ENCODE results near the gene GNGT1.
"Not testable (repeated sequence)": the region's sequence is repeated elsewhere in the genome, so short reads cannot be mapped to it uniquely, and the experiment has no call there.

Gene GNGT1

DNA sequence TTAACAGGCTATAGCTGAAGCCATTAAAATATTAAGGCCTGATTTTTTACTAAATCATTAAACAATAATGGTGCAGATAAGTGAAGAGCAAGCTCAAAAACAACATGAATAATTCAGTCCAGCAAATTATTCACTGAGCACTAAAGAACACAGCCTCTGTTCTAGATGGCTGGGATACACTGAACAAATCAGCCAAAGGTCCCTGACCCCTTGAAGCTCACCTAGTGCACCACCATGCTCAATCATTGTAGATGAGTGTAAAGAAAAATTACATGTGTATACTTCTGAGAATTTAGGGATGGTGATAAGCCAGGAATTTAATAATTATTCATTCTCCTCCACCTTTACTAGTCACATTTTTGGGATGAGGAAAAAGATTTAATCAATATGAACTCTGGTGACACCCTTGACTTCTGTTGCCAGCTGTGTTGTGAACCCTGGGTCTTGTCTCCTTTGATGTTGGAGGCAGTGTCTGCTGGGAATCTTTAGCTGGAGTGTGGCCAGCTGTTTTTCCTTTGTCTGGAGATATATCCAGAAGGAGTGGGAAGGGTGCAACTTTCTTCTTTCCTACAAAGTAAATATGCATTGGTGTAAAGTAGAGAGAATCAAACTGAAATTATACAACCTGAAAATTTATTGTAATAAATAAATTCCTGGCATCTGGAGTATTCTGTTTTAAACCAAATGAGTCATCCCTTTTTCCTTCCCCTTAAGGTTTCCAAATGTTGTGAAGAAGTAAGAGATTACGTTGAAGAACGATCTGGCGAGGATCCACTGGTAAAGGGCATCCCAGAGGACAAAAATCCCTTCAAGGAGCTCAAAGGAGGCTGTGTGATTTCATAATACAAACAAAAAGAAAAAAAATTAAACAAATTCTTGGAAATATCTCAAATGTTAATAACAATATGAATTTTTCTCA lies 4.0 kb downstream of the GNGT1 start:
- no peak for DNase-seq

DNA sequence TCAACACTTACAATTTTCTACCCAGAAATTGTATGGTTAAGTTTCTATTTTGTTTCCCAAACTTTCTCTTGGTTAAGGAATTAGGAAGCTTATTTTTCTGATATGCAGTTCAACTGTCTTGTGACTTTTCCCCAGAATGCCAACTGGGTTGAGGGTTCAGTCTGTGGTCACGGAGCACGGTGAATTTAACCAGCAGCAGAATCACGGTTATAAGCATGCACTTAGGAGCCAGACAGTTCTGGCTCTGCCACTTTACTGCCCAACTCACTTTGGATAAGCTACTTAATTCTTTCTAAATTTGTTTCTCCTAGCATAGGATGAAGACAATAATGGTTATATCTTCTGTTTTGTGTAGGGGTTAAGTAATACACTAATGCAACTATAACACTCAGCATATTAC lies 4.9 kb downstream of the GNGT1 start:
- DNase-seq, result not testable (repeated sequence)

DNA sequence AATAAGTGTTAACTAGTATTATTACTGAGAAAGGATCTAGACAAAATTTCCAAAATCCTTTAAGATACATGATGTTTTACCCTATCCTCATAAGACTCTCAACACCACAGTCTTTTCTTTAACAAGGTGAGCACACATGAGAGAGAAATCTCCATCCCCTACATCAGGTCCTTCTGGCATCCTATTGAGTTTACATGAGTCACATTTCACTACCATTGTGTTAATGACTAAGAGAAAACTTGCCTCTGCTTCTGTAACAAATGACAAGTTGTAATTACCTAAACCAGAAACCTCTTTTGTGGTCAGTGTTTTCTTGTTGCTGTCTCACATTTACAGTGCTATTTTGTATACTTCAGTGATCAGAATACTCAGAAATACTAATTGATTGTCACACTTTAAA lies 5.3 kb downstream of the GNGT1 start:
- DNase-seq, result not testable (repeated sequence)

DNA sequence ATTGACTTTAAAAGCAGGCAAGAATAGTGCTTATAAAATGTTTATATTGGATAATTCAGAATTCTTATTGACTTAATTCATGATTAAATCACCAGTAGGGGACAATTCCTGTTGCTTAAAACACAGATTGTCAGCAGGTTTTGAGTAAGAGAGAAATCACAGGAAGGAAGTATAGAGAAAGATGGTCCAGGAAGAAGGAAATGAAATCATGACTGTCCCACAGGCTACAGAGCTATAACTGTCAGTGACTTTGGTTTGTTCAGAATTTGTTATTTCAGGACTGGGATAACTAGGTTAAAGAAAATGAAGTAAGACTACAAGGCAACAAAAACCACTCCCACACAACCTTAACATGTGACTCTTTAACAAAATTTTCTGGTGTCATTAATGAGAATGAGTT lies 6.8 kb downstream of the GNGT1 start:
- DNase-seq, result no peak

DNA sequence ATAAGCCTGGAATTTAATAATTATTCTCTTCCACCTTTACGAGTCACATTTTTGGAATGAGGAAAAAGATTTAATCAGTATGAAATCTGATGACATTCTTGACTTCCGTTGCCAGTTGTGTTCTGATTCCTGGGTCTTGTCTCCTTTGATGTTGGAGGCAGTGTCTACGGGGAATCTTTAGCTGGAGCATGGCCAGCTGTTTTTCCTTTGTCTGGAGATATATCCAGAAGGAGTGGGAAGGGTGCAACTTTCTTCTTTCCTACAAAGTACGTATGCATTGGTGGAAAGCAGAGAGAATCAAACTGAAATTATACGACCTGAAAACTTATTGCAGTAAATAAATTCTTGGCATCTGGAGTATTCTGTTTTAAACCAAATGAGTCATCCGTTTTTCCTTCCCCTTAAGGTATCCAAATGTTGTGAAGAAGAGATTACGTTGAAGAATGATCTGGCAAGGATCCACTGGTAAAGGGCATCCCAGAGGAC lies 8.3 kb downstream of the GNGT1 start:
- DNase-seq, result no peak

DNA sequence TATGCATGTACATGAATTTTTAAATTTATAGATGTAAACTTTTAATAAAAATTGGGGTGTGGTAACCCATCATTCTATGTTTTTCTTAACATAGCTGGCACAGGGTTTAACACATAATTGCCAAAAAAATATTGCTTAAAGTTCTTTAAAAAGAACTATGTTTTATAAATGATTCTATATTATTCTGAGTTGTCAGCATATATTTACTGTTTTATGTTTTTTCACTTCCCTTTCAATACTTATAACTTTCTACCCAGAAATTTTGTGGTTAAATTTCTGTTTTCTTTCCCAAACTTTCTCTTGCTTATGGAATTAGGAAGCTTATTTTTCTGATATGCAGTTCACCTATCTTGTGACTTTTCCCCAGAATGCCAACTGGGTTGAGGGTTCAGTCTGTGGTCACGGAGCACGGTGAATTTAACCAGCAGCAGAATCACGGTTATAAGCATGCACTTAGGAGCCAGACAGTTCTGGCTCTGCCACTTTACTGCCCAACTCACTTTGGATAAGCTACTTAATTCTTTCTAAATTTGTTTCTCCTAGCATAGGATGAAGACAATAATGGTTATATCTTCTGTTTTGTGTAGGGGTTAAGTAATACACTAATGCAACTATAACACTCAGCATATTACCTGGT lies 9.0 kb downstream of the GNGT1 start:
- DNase-seq, result not testable (repeated sequence)

DNA sequence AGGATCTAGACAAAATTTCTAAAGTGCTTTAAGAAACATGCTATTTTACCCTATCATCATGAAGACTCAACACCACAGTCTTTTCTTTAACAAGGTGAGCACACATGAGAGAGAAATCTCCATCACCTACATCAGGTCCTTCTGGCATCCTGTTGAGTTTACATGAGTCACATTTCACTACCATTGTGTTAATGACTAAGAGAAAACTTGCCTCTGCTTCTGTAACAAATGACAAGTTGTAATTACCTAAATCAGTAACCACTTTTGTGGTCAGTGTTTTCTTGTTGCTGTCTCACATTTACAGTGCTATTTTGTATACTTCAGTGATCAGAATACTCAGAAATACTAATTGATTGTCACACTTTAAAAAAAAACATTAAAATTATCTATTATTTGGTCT lies 9.5 kb downstream of the GNGT1 start:
- not testable (repeated sequence) for DNase-seq

DNA sequence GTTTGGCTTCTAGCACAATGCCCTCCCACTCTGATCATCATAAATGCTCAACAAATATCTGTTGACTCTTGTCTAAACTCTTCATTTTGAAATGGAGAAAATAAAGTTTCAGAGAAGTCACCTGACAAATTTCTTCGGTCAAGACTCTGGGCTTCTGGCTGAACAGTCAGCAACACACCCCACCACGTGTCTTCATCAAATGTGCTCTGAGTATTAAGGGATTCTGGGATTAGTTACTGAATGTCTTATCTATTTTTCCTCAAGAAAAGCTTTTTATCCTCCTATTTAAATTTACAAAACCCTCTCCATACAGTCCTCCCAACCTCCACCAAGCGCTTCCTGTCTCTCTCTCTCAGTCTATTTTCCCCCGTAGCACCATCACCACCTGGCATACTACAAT lies 9.9 kb downstream of the GNGT1 start:
- DNase-seq, result not testable (repeated sequence)

DNA sequence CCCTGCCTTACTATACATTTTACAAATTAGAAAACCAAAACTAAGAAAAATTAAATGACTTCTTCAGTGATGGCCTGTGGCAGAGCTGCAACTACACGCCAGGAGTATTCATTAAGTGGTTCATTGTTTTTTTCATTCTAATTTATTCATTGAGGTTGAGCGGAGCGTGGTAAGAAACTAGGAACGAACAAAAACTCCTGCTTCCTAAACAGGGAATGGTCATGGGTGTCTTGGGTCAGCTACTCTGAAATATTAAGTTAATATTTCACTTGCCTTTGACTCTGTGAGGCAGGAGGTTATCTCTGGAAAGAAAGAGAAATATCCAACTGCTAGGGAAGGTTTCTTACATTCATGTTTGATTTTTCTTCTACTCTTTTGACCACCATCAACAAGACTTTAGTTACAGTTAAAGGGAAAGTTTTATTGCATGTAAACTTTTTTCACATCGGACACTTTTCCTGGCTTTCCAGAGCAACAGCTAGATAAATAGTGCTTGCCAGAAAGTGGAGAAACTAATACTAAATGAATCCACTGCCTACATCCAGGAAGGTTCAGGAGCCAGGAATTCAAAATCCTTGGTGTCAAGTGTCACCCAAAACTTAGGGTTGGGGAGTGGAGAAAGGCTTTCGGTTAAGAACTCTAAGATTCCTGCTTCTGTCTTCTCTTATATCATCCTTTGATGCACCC lies 14.3 kb downstream of the GNGT1 start:
- no peak for DNase-seq

DNA sequence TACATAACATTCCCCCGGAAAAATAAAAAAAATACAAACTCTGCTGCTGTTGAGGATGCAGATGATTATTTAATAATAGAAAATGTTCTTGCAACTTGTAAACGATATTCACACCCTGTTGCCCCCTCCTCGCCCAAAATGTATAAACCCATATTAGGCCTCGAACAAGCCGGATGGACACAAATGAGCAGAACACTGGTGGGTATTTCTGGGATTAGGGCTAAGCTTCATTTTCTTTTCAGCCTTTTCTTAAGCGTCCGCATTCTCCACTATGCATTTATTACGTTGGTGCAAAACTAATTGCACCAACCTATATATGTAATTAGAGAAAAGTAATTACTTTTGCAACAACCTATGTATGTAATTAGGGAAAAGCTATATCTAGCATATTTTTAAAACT lies 14.8 kb downstream of the GNGT1 start:
- no peak for DNase-seq

DNA sequence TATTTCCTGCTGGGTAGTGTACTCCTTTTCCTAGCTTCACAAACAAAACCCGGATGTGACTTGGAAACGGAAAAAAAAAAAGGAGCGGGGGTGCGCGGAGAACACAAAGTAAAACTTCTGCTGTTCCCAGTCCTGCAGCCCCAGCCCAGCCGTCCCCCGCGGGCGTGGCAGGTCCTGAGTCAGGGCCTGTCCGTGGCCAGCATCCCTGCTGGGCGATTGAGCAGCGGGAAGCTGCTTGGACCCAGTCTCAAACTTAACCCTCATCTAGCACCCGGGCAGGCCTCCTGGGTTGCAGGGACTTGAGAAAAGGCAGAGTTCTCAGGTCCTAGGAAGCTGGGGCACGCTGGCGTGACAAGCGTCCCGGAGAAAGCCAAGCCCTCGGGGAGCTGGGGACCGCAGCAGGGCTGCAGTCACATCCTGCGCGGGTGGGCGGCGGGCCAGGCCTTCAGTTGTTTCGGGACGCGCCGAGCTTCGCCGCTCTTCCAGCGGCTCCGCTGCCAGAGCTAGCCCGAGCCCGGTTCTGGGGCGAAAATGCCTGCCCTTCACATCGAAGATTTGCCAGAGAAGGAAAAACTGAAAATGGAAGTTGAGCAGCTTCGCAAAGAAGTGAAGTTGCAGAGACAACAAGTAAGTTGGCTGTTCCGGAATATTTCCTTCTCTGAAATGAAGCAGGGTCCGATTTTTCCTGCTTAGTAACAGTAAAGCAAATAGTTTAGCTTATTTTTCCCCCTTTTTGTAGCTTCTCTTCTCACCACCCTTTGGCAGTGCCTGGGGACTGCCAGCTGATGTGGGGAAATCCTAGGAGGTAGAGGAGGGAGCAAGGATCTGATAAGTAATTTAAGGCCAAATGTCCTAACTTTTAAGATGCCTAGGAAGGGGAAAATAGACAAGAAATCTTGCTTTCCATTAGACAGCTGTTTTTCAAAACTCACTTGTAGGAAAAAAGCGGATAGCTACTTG lies 15.5 kb downstream of the GNGT1 start, which contains the start of gene GNG11:
TSS of gene GNG11 (plus strand) at position 129 of the 960 bp plus-strand sequence. CDS start at position 532, 403 bp downstream.
- peak; percentile 55 for DNase-seq

DNA sequence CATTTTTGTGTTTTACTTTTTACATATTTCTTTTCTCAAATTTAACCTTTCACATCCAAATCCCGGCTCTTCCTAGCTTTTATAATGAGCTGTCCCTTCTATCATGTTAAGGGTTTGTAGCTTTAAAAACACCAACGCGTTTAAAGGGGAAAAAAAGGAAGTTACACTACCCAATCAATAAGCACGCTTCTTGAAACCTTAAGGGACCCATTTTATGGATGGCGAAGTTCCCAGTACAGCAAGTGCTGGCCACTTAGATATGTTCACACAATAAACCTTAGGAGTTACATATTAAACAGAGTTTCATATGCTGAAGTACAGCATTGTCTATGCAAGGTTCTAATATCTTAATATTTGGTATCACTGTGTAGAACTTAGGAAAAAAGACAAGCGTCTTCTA lies 16.9 kb downstream of the GNGT1 start:
- DNase-seq, result no peak

DNA sequence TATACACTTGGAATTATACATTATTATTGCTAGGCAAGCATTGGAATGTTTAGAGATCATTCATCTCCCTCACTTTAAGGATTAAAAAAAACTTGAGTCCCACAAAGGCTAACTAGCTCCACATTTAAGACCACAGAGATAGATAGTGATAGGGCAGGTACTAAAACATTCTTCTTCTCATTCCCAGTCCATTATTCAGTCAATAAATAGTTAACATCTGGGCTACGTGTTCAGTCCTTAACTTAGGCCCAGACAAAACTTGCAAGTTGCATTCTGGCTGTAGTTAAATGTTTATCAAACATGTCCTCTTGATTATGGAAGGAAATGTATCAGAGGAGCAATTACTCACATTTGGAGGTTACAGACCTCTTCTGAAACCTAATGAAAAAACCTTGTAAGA lies 17.6 kb downstream of the GNGT1 start:
- DNase-seq, result no peak

DNA sequence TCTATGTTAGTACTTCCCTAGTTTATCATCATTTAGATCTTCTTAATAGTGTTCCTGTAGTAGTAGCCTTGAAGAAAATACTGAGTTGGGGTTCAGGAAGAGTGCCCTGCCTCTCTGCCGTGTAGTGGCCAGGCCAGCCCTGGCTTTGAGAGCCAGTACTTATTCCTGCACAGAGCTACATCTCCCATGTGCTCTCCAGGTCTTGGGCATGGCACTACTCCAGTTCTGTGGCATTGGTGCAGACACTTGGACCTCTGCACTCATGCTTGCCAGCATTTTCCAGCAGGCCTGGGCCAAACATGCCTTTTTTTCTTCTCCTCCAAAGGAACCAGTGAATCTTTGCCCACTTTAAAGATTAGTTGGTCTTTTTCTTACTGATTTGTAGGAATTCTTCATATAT lies 20.4 kb downstream of the GNGT1 start:
- DNase-seq, result no peak

DNA sequence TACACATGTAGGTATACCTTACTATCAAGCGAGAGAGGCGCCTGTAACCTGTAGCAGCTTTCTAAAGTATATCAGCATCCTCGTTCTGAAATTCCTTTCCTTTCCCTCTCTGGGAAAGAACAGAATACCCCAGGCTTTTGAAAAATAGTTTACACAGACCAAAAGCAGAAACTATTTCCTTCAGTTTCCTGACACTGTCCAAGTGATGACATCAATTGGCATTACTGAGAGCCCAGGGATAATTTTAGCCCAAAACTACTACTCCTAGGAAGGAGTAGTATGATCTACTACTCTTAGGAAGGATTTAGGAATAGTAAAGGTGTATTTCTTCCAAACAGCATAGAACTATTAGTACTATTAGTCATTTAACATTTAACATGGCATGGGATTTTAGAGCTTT lies 21.2 kb downstream of the GNGT1 start:
- DNase-seq, result no peak

DNA sequence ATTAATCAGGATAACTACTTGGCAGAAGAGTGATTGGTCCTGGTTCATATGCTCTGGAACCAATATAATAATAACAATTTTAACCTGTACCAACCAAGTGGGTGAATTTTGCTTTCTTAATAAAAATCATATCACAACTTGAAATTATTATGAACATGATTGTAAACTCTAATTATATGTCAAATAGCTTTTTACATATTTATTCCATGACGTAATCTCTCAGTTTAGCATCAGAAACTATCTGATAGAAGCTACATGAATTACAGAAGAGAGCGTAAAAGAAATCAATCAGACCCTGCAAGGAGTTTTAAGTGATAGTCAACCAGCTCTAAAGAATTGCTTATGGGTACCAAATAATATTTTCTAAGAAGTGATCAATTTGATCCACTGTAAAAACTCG lies 25.3 kb downstream of the GNGT1 start:
- no peak for DNase-seq

DNA sequence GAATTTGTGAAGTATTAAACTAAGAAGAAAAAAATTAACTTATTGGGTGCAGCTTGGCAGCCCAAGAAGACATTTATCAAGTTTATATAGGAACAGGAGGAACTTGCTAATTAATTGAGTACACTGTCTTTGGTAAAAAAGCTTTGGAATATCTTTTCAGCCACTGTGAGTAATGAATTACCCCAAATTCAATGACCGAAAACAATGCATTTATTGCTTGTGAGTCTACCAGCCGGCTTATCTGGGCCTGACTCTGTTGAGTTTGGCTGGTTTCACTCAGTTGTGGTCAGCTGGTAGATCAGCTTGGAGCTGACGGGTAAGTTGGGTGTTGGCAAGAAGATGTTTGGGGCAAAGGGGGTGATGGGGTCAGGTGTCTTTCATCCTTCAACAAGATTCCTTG lies 26.8 kb downstream of the GNGT1 start:
- no peak for DNase-seq

DNA sequence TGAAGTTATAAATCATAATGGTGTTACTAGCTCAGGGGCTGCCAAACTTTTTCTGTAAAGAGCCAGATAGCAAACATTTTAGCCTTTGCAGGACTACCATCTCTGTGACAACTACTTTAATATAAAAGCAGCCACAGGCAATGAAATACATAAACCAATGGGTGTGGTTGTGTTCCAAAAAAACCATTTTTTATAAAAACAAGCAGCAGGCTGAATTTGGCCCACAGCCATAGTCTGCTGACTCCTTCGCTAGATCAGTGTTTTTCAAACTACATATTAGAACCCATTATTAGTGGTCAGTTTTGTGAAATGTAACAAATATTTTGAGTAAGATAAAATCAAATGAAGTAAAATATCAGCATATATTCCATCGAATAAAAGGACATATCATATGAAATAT lies 28.7 kb downstream of the GNGT1 start:
- DNase-seq, result no peak

DNA sequence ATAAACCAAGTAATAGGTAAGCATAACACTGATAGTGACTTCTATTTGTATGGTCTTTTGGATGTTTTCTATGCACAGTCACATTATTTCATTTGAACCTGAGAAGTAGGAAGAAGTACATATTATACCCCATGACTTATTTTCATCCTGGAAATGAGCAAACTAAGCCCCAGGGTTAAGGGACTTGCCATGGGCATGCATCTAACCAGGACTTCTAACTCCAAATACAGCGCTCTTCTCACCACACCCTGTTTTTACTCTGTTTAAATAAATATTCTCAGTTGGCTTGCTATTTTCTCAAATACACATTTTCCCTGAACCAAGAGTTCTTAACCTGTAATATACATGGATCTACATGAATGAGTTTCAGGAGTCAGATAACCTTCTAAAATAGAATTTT lies 31.5 kb downstream of the GNGT1 start:
- DNase-seq, result no peak

DNA sequence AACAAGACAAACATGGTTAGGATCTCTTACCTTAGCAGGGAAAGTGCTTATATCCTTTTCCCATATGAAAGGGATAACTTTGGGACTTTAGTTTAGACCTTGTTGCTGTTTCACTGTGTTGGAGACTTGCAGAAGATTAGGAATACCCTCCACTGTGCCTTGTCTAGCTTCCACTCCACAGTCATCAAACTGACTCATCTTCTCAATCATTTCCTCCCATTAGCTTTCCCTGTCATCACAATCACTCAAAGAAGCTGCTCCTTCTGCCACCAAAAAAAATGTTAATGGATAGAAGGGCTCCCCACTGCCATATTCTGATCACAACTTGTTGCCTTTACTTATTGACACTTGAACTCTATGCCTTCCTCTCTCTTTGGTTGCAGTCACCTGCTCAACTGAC lies 31.9 kb downstream of the GNGT1 start:
- no peak for DNase-seq

DNA sequence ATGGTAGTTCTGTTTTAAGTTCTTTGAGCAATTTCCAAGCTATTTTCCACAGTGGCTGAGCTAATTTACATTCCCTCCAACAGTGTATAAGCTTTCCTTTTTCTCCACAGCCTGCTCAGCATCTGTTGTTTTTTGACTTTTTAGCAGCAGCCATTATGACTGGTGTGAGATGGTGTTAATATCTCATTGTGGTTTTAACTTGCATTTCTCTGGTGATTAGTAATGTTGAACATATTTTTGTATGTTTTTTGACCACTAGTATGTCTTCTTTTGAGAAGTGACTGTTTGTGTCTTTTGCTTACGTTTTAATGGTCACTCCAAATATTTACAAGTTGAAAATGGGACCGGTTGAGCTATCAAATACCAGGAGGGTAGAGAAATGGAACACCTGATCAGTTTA lies 35.6 kb downstream of the GNGT1 start:
- DNase-seq, result no peak

DNA sequence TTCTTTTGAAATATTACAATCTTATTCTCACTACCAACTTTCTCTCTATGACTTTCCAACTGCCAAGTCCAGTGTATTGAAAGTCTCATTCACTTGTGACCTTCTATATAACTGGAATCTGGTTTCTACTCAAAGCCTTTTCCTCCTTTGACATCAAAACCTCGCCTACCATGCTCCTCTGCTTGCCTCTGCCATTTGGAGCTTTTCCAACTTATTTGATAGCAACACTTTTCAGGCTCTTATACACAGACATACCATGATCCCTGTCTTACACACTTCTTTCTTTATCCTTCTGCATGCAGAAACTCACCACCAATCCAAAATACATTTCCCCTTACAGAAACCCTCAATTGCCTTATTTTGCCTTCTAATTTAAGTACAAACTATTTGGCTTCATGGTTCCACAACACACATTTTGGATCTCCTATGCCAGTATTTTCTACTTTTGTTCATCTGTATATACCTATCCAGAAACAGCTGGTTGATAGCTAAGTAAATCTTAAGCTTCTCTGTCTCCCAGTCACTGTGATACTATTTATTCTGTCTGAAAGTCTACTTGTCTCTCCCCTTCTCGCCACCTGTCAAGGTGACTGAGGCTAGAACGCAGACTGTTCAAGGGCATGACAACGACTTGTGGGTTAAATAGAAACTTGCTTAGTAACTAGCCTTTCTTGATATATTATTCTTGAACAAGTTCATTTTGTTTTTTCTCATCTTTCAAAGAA lies 37.6 kb downstream of the GNGT1 start:
- DNase-seq, result no peak
